Measurements from ENCODE around the gene FIGN.

The FIGN gene

GRCh38 chr2:163735685-163736432 is at the start of gene FIGN:
FIGN (minus strand) TSS chr2:163736008; CDS start chr2:163734927, 1,081 bp downstream.
- H3K79me2 ChIP-seq (ENCODE audit: insufficient read depth, low read length), result no peaks in the 10 kb centered on the region
- no peaks in the 10 kb centered on the region for H3K36me3 ChIP-seq (ENCODE audit: insufficient read depth, low read length)
- H3K27me3 ChIP-seq (ENCODE audit: insufficient read depth, low read length, poor library complexity), result no peaks in the 10 kb centered on the region
- H2AFZ ChIP-seq (ENCODE audit: low read depth, low read length), result no peak within 1 kb of the TSS
- no peak within 1 kb of the TSS for H3K4me2 ChIP-seq (ENCODE audit: insufficient read depth, low read length)
- TF ChIP-seq EZH2 (IDR thresholded peaks at IDR 0.05; ENCODE audit: borderline replicate concordance, low read depth, low read length, severe bottlenecking), result no peak
- no peak for TF ChIP-seq CTCF (IDR thresholded peaks at IDR 0.05; ENCODE audit: borderline replicate concordance, extremely low read depth, low read length, poor library complexity, severe bottlenecking)
- no peaks in the 10 kb centered on the region for H3K4me1 ChIP-seq (ENCODE audit: insufficient read depth, low read length)
- no peak for DNase-seq
- H3K4me3 ChIP-seq (ENCODE audit: low read depth in 1 of 2, low read length in 2 of 2), result no peak within 1 kb of the TSS
- H3K27ac ChIP-seq (ENCODE audit: low read length), result no peak within 1 kb of the TSS
- no peaks in the 10 kb centered on the region for H3K9me3 ChIP-seq (ENCODE audit: insufficient read depth, low read length, severe bottlenecking)
- H4K20me1 ChIP-seq (ENCODE audit: insufficient read depth, low read length), result no peaks in the 10 kb centered on the region
- no peak for ATAC-seq (ENCODE audit: insufficient read depth, low read depth)
- H3K9ac ChIP-seq (ENCODE audit: low read depth, low read length), result no peak within 1 kb of the TSS

DNA sequence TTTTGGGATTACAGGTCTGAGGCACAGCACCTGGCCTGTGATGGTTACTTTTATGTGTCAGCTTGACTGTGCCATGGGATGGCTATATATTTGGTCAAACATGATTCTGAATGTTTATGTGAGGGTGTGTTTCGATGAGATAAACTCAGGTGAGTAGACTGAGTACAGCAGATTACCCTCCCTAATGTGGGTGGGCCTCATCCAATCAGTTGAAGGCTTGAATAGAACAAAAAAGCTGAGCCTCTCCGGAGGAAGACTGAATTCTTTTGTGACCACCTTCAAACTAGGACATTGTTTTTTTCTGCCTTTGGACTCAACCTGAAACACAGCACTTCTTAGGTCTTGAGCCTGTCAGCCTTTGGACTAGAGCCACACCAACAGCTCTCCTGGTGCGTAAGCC is 49.4 kb upstream of the FIGN start:
- no peak for ATAC-seq (ENCODE audit: insufficient read depth, low read depth)
- no peaks in the 10 kb centered on the region for H3K79me2 ChIP-seq (ENCODE audit: insufficient read depth, low read length)
- TF ChIP-seq CTCF (IDR thresholded peaks at IDR 0.05; ENCODE audit: borderline replicate concordance, extremely low read depth, low read length, poor library complexity, severe bottlenecking) (no peak), EZH2 (IDR thresholded peaks at IDR 0.05; ENCODE audit: borderline replicate concordance, low read depth, low read length, severe bottlenecking) (no peak)

GRCh38 chr2:163779970-163780597 is 44.3 kb upstream of the FIGN start:
- no peak overlapping the region for H3K4me3 ChIP-seq (ENCODE audit: low read depth in 1 of 2, low read length in 2 of 2)

More for the DNA sequence above, 49.4 kb upstream of the FIGN start:
- Histone ChIP-seq H3K4me3 (ENCODE audit: low read depth in 1 of 2, low read length in 2 of 2) (no peak overlapping the region), H3K36me3 (ENCODE audit: insufficient read depth, low read length) (no peaks in the 10 kb centered on the region), H3K4me1 (ENCODE audit: insufficient read depth, low read length) (no peaks in the 10 kb centered on the region), H3K27me3 (ENCODE audit: insufficient read depth, low read length, poor library complexity) (no peaks in the 10 kb centered on the region), H3K9me3 (ENCODE audit: insufficient read depth, low read length, severe bottlenecking) (no peaks in the 10 kb centered on the region), H3K27ac (ENCODE audit: low read length) (no peak overlapping the region), H4K20me1 (ENCODE audit: insufficient read depth, low read length) (no peaks in the 10 kb centered on the region), H3K9ac (ENCODE audit: low read depth, low read length) (no peak overlapping the region), H3K4me2 (ENCODE audit: insufficient read depth, low read length) (no peak overlapping the region), H2AFZ (ENCODE audit: low read depth, low read length) (no peak overlapping the region)
- DNase-seq, result no peak

More at GRCh38 chr2:163779970-163780597, 44.3 kb upstream of the FIGN start:
- Histone ChIP-seq H3K9me3 (ENCODE audit: insufficient read depth, low read length, severe bottlenecking) (no peaks in the 10 kb centered on the region), H3K4me1 (ENCODE audit: insufficient read depth, low read length) (no peaks in the 10 kb centered on the region), H3K79me2 (ENCODE audit: insufficient read depth, low read length) (no peaks in the 10 kb centered on the region), H3K36me3 (ENCODE audit: insufficient read depth, low read length) (no peaks in the 10 kb centered on the region), H3K4me2 (ENCODE audit: insufficient read depth, low read length) (no peak overlapping the region), H3K9ac (ENCODE audit: low read depth, low read length) (no peak overlapping the region), H2AFZ (ENCODE audit: low read depth, low read length) (no peak overlapping the region), H4K20me1 (ENCODE audit: insufficient read depth, low read length) (no peaks in the 10 kb centered on the region), H3K27me3 (ENCODE audit: insufficient read depth, low read length, poor library complexity) (no peaks in the 10 kb centered on the region), H3K27ac (ENCODE audit: low read length) (no peak overlapping the region)
- TF ChIP-seq CTCF (IDR thresholded peaks at IDR 0.05; ENCODE audit: borderline replicate concordance, extremely low read depth, low read length, poor library complexity, severe bottlenecking) (no peak), EZH2 (IDR thresholded peaks at IDR 0.05; ENCODE audit: borderline replicate concordance, low read depth, low read length, severe bottlenecking) (no peak)
- ATAC-seq (ENCODE audit: insufficient read depth, low read depth) (no peak), DNase-seq (no peak)

Measured in DND-41 (cell line).